ENCODE data around the gene FREY1. TPM values are rescaled to one million over a fixed set of nuclear protein-coding genes. Genes with fewer than 3 reads are reported as not detected.

The FREY1 gene
- not detected for total RNA-seq

GRCh38 chr11:45906965-45907611 lies at the start of gene FREY1:
Gene FREY1 (minus strand): TSS chr11:45907271. CDS start chr11:45907245, 26 bp downstream.
- Histone ChIP-seq H3K9me3 (no peaks in the 10 kb centered on the region), H3K27me3 (no peaks in the 10 kb centered on the region), H3K4me1 (no peaks in the 10 kb centered on the region), H3K4me3 (no peak within 1 kb of the TSS), H3K27ac (no peak within 1 kb of the TSS), H3K36me3 (peaks cover 0 to 29% of the 10 kb centered on the region in 2 donors)
- in situ Hi-C loops (cut with MboI; ENCODE audit: low sequenced_read_pairs in 4 of 4), result no loop called here
- ATAC-seq, result peak in 1 of 2 donors; percentile 15
- DNase-seq, result no peak
- TF ChIP-seq CTCF (IDR thresholded peaks at IDR 0.05 in 4 of 5, conservative IDR thresholded peaks at IDR 0.05 in 1 of 5) (no peak), POLR2A (IDR thresholded peaks at IDR 0.05) (no peak)
- intact Hi-C loops (cut with DNase I; ENCODE audit: low total_unique reads), result no loop called here

- in situ Hi-C loops (cut with MboI; ENCODE audit: low sequenced_read_pairs in 4 of 4), result loop anchor here in 1 of 4 donors (25.0 kb wide), 1 partner anchor 362 kb away; no protein-coding TSS in a partner anchor
- ATAC-seq (no peak), DNase-seq (no peak)
- Histone ChIP-seq H3K9me3 (no peaks in the 10 kb centered on the region), H3K27me3 (no peaks in the 10 kb centered on the region), H3K4me1 (peaks cover 8 to 12% of the 10 kb centered on the region in 2 donors), H3K27ac (no peak overlapping the region), H3K36me3 (peaks cover 0 to 66% of the 10 kb centered on the region in 2 donors), H3K4me3 (no peak overlapping the region)
- no peak for TF ChIP-seq CTCF (IDR thresholded peaks at IDR 0.05 in 4 of 5, conservative IDR thresholded peaks at IDR 0.05 in 1 of 5)
- no peak for TF ChIP-seq POLR2A (IDR thresholded peaks at IDR 0.05)
- intact Hi-C loops (cut with DNase I; ENCODE audit: low total_unique reads), result no loop called here
Measured at GRCh38 chr11:45949992-45950407, 42.9 kb upstream of the FREY1 start.

GRCh38 chr11:45948356-45948755 lies 41.3 kb upstream of the FREY1 start:
- in situ Hi-C loops (cut with MboI; ENCODE audit: low sequenced_read_pairs in 4 of 4) (no loop called here), intact Hi-C loops (cut with DNase I; ENCODE audit: low total_unique reads) (no loop called here)
- H3K27me3 ChIP-seq, result no peaks in the 10 kb centered on the region
- no peak overlapping the region for H3K27ac ChIP-seq
- peaks cover 0 to 64% of the 10 kb centered on the region in 2 donors for H3K36me3 ChIP-seq
- H3K9me3 ChIP-seq, result no peaks in the 10 kb centered on the region
- H3K4me1 ChIP-seq, result peaks cover 10 to 12% of the 10 kb centered on the region in 2 donors
- no peak for DNase-seq
- no peak for TF ChIP-seq CTCF (IDR thresholded peaks at IDR 0.05 in 4 of 5, conservative IDR thresholded peaks at IDR 0.05 in 1 of 5)
- no peak for TF ChIP-seq POLR2A (IDR thresholded peaks at IDR 0.05)
- no peak for ATAC-seq
- H3K4me3 ChIP-seq, result no peak overlapping the region

GRCh38 chr11:45947885-45948284 lies 40.8 kb upstream of the FREY1 start:
- H3K4me3 ChIP-seq, result no peak overlapping the region

More at GRCh38 chr11:45947885-45948284, 40.8 kb upstream of the FREY1 start:
- DNase-seq (no peak), ATAC-seq (no peak)
- TF ChIP-seq CTCF (IDR thresholded peaks at IDR 0.05 in 4 of 5, conservative IDR thresholded peaks at IDR 0.05 in 1 of 5), result no peak
- in situ Hi-C loops (cut with MboI; ENCODE audit: low sequenced_read_pairs in 4 of 4), result no loop called here
- Histone ChIP-seq H3K27ac (no peak overlapping the region), H3K9me3 (no peaks in the 10 kb centered on the region), H3K27me3 (no peaks in the 10 kb centered on the region), H3K36me3 (peaks cover 0 to 61% of the 10 kb centered on the region in 2 donors), H3K4me1 (peaks cover 10 to 12% of the 10 kb centered on the region in 2 donors)
- intact Hi-C loops (cut with DNase I; ENCODE audit: low total_unique reads), result no loop called here
